AG10803 (cell line): ENCODE data around the gene COP1.

Source experiments
- DNase-seq: peaks from one replicate; pipeline ENCODE4 v3.0.0; 2010; ENCODE audit warnings: low read depth
- H3K4me3 ChIP-seq: 2 replicates; pipeline ENCODE4 v1.5.1; 2011; ENCODE audit warnings: mild to moderate bottlenecking, low read length, control low read depth
- CTCF ChIP-seq: conservative IDR thresholded peaks from 2 replicates; pipeline ENCODE4 v1.5.1; 2011; ENCODE audit warnings: mild to moderate bottlenecking, low read length, control low read depth, inconsistent platforms

The COP1 gene

GRCh38 chr1:175941164-175941563, 265.9 kb downstream of the COP1 start:
- TF ChIP-seq CTCF = no peak
- DNase-seq = no peak
- H3K4me3 ChIP-seq = no peak overlapping the region

GRCh38 chr1:175936736-175937135, 270.4 kb downstream of the COP1 start:
- no peak overlapping the region for H3K4me3 ChIP-seq
- no peak for TF ChIP-seq CTCF
- no peak for DNase-seq

- no peak for TF ChIP-seq CTCF
- no peak overlapping the region for H3K4me3 ChIP-seq
- DNase-seq = no peak
Measured at GRCh38 chr1:175935566-175936115, 271.4 kb downstream of the COP1 start.

GRCh38 chr1:175935166-175935565, 271.9 kb downstream of the COP1 start:
- no peak for TF ChIP-seq CTCF
- DNase-seq = no peak

GRCh38 chr1:175933801-175934200, 273.3 kb downstream of the COP1 start:
- H3K4me3 ChIP-seq = no peak overlapping the region
- peak; percentile 19; the same call in 1 of the 2 replicates for TF ChIP-seq CTCF
- DNase-seq = peak; percentile 73

More at GRCh38 chr1:175935166-175935565, 271.9 kb downstream of the COP1 start:
- H3K4me3 ChIP-seq = no peak overlapping the region

GRCh38 chr1:175927944-175928343, 279.1 kb downstream of the COP1 start:
- no peak for TF ChIP-seq CTCF
- DNase-seq = no peak
- H3K4me3 ChIP-seq = no peak overlapping the region

- no peak for DNase-seq
- H3K4me3 ChIP-seq = no peak overlapping the region
- no peak for TF ChIP-seq CTCF
Measured at GRCh38 chr1:175922254-175922881, 284.7 kb downstream of the COP1 start.
